T-helper 1 cell (primary cell): ENCODE data around the gene AJAP1.
"Not testable (repeated sequence)": the region's sequence is repeated elsewhere in the genome, so short reads cannot be mapped to it uniquely, and the experiment has no call there.

Source experiments
- DNase-seq, 5 donors: peaks; one replicate each; pipeline ENCODE4 v3.0.0-alpha.2; 2012 to 2020
- total RNA-seq, 4 donors: gene quantifications; one replicate each; lab custom pipeline; 2026; lab: John Stamatoyannopoulos, UW

AJAP1 gene, protein sequence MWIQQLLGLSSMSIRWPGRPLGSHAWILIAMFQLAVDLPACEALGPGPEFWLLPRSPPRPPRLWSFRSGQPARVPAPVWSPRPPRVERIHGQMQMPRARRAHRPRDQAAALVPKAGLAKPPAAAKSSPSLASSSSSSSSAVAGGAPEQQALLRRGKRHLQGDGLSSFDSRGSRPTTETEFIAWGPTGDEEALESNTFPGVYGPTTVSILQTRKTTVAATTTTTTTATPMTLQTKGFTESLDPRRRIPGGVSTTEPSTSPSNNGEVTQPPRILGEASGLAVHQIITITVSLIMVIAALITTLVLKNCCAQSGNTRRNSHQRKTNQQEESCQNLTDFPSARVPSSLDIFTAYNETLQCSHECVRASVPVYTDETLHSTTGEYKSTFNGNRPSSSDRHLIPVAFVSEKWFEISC
- 0 reads per million in 4 donors for total RNA-seq

DNA sequence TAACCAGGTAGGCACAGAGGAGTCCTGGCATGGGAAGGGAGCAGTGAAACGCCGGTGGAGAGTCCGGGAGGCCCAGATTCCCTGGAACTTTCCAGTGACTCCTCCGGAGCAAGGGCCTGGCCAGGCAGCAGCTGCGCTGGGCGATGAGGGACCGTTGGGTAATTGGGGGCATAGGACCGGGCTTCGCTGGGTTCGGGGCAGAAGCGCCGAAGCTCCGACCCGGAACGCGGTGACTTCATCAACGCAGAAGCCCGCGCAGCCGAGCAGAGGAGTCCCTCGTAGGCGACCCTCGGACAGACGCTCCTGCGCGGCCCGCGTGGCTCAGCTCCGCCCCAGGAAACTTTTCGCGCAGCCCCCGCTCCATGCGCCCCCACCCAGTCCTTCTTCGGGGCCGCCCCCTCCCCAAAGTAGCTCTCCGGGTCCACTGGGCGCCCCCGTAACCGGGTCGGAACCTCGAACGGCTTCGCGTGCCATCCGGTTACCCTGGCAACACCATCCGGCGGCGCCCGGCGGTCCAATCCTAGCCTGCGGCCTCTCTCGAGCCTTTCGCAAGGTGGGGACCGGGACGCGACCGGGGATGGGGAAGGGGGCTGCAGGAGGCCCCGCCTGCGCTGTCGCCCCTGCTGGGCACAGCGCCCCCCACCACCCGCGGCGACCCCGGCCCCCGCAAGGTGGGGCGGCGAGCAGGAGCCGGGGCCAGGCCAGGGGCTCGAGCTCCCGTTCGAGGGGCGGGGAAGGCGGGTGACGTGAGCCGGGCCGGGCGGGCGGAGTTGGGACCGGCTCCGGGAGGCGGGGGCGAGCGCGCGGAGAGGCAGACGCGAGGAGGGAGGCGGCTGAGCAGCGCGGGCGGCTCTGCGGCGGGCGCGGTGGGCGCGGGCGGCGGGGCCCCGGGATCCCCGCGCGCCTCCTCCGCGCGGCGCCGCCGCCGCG lies at the start of gene AJAP1:
TSS of gene AJAP1 (plus strand) at position 814 of the 930 bp plus-strand sequence. CDS start 817 bp downstream, outside the sequence.
- no peak for DNase-seq

DNA sequence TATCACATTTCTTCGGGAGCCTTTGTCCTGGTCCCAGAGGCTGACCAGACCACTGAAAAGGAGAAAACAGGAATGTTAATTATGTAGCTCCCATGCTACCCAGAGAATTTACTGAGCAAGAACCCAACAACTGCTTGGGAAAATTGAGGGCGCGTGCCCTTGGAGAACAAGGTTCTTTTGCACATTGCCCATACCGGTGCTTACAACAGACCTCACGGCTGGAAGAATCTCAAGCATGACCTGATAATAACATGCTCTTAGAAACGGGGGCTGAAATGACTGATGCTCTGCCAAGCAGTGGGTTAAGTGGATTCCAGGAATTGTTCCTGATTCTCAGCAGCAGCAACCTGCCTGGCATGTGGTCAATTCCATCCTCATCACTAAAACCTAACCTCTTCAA lies 49.3 kb upstream of the AJAP1 start:
- DNase-seq, result no peak

DNA sequence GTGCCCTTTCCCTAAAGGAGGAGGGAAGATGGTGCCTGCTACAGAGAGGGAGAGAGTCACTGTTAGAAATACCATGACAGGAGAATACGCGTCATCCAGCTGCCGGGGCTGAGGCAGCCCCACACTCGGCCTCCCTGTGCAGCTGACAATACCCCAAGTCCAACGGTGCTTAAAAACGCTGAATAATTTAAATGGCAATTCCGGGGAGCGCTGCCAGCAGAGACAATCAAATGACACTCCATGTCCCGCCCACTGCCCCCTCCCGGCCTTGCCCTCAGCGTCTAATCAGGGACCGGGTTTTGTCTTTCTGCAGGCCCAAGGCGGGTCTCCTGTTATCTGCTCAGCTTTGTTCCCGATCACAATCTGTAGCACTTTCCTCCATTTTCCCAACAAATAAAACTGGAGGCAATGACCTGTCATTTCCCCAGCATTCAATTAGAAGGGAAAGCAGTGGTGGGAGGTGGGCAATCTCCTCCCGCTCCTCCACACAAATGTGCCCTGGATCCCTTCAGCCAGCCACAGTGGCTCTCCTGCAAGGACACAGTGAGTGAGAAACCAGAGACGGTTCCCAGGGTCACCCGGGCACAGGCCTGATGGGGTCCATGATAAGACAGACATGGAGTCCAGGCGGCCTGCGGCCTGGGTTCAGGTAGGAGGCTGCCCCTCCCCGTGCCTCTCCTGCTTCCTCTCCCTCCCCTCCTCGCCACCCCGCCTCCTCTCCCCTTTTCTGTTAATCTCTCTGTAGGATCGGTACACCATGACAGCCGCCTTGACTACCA lies 42.7 kb upstream of the AJAP1 start:
- DNase-seq, result no peak

DNA sequence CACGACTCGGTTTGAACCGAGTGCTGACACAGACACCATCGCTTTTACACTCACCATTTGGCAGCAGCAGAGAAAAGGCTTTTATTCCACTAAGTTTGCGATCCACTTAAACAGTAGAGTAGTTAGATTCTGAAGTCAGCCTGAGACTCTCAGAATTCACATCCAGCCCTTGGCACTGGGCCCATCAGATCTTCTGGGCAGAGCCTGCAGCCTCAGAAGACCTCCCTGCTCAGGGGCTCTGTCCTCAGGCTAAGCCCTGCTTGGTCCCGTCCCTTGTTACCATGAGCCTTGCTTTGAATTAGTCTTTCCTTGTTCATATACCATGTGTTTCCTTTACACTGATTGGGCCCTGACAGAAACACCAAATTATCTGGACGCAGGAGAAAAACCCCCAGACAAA lies 41.4 kb upstream of the AJAP1 start:
- no peak for DNase-seq

DNA sequence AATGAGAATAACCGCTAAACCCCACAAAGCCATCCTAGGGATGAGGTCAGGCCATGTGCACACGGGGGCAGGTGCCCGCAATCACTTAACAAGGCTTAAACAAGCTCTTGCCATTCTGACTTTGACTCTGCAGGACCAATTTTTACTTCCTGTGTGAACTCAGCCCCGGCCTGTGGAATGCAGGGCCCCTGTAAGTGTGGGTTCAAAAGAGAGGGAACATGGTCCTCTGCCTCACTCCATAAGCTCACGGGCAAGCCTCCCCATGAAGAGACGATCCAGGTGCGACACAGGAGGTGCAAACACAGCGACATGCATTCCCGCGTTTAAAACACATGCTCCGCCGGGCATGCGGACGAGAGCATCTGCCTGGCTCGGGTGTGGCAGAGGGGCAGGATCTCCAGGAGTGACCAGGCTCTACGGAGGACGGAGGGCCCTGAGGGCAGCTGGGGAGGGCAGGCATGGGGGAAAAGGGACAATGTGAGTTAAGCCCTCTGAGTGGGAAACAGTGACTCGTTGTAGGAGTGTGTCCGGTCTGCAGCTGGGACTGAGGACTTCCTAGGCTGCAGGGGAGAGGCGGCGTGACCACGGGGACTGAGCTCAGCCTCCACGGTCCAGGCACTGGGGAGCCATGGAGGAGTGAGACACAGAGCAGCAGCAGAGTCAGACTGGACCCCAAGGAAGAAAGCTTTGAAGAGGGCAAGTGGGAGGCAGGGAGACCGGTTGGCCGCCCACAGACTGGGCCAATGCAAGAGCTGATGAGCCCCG lies 40.6 kb upstream of the AJAP1 start:
- DNase-seq, result no peak

DNA sequence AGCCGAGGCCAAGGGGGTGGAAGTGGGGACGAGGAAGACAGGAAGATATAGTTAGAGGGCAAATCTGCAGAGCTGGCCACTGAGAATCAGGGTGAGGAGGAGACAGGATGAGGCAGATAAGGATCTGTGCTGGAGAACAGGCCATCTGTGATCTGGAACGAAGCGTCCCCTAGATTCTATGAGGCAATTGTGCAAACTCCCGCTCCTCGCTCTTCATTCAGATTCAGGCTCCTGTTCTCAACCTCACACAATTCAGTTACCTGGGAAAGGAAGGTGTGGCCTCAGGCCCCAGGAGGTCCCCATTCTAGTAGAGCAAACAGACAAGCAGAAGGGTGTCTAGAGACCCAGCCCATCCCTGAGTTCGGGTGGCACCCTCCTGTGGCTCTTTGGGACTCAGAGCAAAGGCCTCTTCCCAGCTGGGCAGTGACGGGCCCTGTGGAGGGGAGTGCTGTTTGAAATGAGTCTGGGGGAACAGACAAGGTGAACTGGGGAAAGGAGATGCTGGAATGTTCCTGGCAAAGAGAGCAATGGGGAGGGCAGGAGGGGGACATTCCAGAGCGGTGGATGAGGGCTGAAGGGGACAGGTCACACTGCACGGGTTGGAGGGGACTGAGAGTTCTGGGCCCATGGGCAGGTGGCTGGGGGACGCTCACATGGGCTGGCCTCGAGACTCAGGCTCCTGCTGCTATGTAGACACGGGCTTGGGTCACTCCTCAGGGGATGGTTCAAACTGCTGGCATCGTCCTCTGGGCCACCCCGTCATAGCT lies 39.9 kb upstream of the AJAP1 start:
- DNase-seq, result no peak

DNA sequence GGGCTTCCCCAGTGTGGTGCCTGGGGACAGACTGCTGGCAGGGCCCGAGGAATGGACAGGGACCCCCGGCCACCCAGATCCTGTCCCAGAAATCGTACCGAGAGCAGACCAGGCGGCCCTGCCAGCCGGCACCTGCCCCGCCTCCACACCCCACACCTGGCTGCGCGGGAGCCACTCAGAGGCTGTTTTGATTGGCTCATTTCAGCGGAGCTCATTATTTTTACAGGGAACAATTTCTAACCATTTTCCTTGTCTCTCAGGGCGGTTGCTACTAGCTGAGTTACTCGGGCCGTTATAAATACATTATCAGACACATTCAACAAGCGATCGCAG lies 39.3 kb upstream of the AJAP1 start:
- DNase-seq, result no peak

DNA sequence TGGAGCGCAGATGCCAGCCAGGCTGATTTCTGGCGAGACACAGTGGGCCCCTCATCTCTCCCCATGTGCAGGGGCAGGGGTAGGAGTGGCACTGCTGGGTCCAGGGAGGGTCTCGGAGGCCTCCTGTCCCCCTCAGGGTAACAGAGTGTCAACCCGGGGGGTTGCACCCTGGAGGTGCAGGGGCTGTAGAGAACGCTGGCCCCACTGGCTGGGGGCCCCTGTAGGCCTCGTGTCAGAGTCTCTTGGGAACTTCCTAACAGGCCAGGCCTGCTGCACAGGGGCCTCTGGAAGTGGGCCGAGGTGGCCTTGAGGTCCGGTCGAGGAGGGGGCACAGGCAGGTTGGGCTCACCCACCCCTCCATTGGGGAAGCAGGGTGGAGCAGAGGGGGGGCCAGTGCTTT lies 38.9 kb upstream of the AJAP1 start:
- no peak for DNase-seq

DNA sequence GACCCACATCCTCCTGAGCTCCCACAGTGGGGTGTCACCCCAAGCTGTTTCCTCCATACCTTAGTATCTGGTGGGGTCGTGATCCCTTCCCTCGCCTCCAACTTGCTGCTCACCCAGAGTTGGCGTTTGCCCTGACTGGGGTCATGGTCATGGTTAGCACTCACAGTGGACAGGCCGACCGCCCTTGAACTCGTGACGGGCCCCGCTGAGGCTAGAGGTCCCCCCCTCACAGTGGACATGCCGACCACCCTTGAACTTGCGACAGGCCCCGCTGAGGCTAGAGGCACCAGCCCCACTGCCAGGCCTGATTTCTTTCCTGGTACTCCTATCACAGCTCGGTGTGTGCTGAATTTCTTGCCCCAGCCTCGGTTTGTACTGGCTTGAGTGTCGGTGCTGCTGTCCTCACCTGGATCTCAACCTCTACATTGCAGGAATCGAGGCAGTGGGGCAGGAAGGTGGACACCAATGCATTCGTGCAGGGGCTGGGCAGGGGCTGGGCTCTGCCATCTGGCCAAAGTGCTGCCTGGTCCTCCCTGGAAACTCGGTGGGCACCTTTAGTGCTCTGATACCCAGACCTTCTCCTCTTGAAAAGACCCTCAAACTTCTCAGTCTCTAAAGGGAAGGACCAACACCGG lies 37.5 kb upstream of the AJAP1 start:
- DNase-seq, result no peak

DNA sequence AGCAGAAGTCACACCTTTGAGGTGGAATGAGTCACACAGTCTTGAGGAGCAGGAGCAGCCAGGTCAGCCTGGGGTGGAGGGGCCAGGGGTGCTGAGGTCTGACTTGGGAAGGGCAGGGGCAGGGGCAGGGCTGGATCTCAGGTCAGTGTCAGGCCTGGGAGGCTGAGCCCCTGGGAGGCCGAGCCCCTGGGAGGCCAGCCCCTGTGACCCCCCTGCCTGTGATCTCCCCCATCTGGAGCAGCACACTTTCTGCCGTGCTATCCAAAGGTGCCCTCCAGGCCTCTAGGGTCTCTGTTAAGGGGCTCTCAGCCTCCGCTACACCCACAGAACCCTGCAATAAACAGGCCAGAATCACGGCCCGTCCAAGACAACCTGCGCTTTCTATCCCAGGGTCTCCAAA lies 36.9 kb upstream of the AJAP1 start:
- no peak for DNase-seq

DNA sequence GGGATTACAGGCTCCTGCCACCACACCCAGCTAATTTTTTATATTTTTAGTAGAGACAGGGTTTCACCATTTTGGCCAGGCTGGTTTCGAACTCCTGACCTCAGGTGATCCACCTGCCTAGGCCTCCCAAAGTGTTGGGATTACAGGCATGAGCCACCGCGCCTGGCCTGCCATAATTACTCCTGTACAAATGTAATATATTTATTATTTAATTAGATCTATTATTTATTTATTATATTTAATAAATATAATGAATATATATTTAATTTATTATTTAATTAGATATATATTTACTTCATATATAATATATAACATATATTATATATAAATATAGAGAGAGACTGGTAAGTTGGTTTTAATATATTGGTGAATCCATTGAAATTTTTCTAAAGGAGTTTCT lies 35.6 kb upstream of the AJAP1 start:
- DNase-seq, result not testable (repeated sequence)

DNA sequence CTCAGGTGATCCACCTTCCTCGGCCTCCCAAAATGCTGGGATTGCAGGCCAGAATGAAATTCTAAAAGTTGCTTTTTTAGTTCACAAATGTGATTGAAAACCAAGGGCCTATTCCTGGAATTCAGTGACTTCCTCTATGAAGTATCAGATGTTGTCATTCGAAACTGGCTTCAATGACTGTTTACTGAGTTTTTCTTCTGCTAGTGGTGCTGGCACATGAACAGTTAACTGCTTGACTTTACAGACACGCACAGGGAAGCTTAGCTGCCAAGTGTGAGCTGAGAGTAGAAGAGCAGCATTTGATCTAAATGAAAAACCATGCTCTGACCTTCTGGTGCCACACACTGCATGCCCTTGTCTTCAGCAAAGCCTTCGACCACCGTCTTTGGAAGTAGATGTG lies 32.8 kb upstream of the AJAP1 start:
- DNase-seq, result peak in 1 of 5 donors; percentile 63

DNA sequence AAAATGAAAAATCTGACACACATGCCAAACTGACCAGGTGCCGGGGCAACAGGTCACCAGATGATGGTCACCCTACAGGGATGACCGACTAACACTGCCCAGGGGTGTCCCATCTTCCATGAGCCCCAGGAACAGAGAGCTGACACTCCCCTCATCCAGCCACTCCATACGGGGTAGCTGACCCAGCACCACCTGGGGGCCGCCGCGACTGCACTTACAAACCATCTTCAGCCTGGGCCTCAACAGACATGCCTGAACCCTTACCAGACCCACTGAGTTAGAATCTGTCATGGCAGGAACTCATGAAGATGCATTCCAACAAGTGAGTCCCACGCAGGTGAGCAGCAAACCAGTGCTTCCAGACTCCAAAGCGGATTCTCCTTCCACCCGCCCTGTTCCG lies 31.6 kb upstream of the AJAP1 start:
- DNase-seq, result no peak

DNA sequence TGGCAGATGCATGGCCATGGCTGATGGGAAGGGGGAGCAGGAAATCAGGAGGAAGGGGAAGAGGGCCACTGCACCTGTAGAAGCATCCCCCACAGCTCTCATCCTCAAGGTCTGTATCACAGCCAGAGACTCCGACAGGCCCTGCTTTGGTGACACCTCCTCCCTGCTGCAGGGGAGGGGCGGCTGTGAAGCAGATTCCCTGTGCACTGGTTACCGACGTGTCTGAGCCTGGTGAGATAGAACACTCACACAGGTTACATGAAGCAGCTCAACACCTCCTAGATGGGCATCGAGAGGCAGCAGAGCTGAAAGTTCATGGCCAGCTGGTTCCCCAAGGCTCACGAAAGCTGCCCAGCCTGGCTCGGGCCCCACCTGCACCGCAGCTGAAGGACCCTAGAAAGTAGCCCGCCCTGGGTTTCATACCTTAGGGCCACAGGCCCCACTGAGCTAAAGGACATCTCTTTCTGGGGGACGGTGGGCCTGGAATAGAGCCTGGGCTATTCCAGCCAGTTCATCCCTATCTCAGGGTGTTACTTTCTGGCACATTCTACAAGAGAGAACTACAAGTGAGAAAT lies 30.2 kb upstream of the AJAP1 start:
- DNase-seq, result no peak

DNA sequence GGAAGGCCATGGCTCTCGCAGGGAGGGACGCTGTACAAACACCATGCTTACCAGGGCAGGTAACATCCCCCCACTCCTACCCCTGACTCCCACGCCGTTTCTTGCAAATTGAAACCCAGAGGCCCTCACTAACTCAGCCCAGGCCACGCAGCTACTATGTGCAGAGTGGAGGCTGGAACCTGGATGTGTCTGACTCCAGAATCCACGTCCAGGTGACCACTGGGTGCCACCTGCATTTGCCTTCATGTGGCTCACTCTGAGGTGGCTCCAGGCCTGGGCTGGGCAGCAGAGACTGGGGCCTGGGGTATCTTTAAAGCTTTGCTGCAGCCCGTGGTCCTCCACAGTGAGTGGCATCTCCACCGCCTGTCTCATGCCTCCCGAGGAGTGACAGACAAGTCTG lies 29.6 kb upstream of the AJAP1 start:
- no peak for DNase-seq

DNA sequence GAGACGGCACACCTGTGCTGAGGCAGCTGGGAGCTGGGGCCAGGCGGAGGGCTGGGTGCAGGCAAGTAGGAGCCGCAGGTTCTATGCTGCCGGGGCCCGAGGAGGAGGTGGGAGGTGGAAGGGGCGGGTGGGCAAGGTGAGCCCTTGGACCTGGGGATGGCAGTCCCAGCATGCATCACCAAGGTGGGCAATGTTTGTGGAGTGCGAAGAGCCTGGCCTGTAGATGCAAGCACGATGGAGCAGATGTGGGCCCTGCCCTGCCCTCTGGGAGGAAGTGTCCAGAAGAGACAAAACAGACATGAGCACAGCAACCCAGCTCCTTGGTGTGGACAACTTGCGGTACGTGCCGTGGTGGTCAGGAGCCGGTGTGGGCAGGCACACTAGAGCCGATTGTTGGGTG lies 28.3 kb upstream of the AJAP1 start:
- no peak for DNase-seq

DNA sequence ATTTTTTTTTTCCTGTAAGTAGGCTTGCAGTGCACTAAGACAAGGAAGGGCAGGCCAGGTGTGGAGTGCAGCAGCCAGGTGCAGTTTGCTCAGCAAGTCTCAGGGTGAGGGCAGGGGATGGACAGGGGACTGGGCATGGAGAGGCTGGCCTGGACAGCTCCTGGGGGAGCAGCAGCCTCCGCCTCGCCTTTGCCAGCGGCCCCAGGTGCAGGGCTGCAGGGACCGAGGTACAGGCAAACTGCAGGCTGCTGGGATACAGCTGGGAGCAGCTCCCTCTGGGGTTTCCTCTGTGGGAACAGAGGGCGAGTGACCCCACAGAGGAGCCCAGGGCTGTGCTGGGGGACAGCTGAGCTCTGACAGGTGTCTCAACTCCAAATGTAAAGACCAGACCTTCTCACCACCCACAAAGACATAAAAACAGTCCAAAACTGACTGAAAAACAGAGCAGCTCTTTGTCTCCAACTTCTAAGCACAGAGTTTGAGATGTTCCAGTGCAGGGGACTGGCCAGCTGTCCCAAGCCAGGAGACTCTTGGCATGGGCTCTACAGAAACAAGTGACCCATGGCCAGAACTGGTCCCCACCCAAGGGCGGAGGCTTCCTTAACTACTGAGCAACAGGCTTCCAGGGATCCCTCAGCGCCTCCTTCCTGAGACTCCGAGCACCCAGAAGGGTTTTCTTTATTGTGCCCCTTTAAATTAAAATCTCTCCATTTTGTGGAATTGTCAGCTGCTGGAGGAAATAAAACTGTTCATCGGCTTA lies 27.7 kb upstream of the AJAP1 start:
- no peak for DNase-seq

DNA sequence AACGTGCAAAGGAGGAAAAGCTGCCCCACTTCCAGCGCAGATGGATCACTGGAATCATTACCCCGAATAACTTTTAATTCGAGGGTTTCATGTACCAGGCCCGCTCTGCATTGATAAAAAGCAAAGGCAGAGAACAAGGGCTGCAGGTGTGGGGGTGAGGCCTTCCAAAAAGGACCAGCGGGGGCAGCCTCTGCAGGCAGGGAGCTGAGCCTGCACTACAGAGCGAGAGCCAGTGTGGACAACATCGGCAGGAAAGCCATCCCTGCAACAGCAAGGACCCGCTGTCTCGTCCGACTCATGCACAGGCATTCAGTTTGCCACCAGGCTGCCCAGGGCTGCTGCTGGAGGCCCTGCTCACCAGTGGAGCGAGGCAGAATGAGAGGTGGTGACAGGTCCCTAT lies 27.1 kb upstream of the AJAP1 start:
- no peak for DNase-seq

DNA sequence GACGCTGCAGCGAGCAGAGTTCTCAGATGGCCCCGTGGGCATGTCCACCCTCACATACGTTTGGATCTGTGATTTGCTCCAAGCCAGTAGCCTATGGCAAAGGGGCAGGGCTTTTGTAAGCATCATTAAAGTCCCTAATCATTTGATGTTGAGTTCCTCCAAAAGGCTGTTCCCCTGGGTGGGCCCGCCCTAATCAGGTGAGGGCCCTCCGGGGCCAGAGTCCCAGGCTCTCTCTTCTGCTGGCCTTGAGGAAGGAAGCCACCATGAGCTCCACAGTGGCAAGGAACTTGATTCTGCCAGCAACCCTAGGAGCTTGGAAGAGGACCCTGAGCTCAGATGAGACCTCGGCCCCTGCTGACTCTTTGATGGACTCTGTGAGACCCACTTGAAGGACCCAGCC lies 25.4 kb upstream of the AJAP1 start:
- DNase-seq, result no peak

DNA sequence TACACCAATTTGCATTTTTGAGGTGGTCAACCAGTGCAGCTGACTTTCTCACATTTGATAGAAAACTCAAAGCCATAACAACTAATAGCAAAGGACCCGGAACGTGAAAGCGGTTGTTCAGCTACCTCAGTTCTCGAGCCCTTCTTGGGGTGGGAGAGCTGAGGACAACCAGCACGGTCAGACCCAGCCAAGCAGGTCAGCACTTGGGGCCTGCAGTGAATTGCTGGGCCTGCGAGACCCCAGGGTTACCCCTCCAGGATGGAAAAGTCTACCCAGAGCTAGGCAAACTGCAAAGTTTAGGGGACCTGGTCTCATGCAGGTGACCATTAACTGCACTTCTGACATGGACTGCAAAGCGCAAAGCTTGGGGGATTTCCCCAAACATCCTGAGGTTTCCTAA lies 23.8 kb upstream of the AJAP1 start:
- no peak for DNase-seq
